Measurements from ENCODE around the gene G2E3.

G2E3 gene

DNA sequence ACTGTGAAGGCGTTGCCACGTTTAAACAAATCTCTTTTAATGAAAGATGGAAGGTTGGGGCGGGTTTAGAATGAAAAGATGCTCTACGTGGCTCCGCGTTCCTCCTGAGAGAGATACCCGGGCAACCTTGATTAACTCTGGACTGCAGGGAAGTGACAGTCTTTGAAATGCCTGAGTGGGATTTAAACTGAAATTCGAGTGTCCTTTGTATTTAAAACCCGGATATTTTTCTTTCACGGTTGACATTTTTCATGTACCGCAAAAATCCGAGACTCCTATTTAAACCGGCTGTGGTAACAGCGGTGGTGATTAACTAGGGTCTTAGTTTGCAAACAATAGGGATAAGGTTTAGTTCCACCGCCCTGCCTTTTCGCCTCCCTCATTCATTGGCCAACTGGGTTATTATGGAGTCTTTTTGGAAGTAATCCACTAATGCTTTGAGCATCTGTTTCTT, 707 bp downstream of the G2E3 start:
- H3K4me2 ChIP-seq (ENCODE audit: low read length) = peak overlapping the region; percentile 95
- peaks cover 13% of the 10 kb centered on the region for H3K36me3 ChIP-seq (replicated peaks; ENCODE audit: low read depth, low read length)
- H3K27ac ChIP-seq (ENCODE audit: low read length) = peak overlapping the region; percentile 67
- no peaks in the 10 kb centered on the region for H3K27me3 ChIP-seq (ENCODE audit: low read depth, low read length)
- H4K20me1 ChIP-seq (ENCODE audit: insufficient read depth, low read length) = peaks cover 43% of the 10 kb centered on the region
- peak overlapping the region; percentile 91 for H3K4me3 ChIP-seq (ENCODE audit: low read length)
- H3K4me1 ChIP-seq (ENCODE audit: low read length) = peaks cover 22% of the 10 kb centered on the region
- peaks cover 57% of the 10 kb centered on the region for H3K79me2 ChIP-seq (ENCODE audit: low read length)
- TF ChIP-seq, protein P1, sequence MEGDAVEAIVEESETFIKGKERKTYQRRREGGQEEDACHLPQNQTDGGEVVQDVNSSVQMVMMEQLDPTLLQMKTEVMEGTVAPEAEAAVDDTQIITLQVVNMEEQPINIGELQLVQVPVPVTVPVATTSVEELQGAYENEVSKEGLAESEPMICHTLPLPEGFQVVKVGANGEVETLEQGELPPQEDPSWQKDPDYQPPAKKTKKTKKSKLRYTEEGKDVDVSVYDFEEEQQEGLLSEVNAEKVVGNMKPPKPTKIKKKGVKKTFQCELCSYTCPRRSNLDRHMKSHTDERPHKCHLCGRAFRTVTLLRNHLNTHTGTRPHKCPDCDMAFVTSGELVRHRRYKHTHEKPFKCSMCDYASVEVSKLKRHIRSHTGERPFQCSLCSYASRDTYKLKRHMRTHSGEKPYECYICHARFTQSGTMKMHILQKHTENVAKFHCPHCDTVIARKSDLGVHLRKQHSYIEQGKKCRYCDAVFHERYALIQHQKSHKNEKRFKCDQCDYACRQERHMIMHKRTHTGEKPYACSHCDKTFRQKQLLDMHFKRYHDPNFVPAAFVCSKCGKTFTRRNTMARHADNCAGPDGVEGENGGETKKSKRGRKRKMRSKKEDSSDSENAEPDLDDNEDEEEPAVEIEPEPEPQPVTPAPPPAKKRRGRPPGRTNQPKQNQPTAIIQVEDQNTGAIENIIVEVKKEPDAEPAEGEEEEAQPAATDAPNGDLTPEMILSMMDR (IDR thresholded peaks at IDR 0.05; ENCODE audit: low read depth, low read length) = no peak
- no peak for TF ChIP-seq EZH2phosphoT487 (IDR thresholded peaks at IDR 0.05; ENCODE audit: low read depth)
- peak overlapping the region; percentile 78; the same call in 1 of the 2 replicates for H2AFZ ChIP-seq (ENCODE audit: low read depth, low read length)
- H3K9ac ChIP-seq (ENCODE audit: low read length) = peak overlapping the region; percentile 88
- no peaks in the 10 kb centered on the region for H3K9me3 ChIP-seq (ENCODE audit: insufficient read depth, low read length)

DNA sequence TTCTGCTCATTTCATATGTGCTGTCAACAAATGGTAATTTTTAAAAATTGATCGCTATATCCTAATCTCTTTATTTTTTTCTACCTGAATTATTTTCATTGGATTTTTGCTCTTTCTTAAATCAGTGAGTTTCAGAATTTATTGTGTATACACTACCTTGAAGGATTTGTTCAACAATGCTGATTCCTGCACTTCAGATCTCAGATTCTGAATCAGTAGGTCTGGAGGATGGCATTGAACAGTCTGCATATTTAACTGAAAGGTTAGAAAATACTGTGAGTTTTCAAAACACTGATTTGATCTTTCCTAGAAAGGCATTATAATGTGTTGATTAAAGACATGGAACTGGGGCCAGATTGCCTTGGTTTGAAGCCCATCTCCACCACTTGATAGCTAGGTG, 1.6 kb downstream of the G2E3 start:
- H2AFZ ChIP-seq (ENCODE audit: low read depth, low read length) = no peak overlapping the region
- no peaks in the 10 kb centered on the region for H3K9me3 ChIP-seq (ENCODE audit: insufficient read depth, low read length)
- peaks cover 15% of the 10 kb centered on the region for H3K36me3 ChIP-seq (replicated peaks; ENCODE audit: low read depth, low read length)
- H3K4me3 ChIP-seq (ENCODE audit: low read length) = peak overlapping the region; percentile 91
- H3K4me1 ChIP-seq (ENCODE audit: low read length) = peaks cover 22% of the 10 kb centered on the region
- TF ChIP-seq, protein P1 (IDR thresholded peaks at IDR 0.05; ENCODE audit: low read depth, low read length) = no peak
- TF ChIP-seq EZH2phosphoT487 (IDR thresholded peaks at IDR 0.05; ENCODE audit: low read depth) = no peak
- H3K79me2 ChIP-seq (ENCODE audit: low read length) = peaks cover 66% of the 10 kb centered on the region
- H3K27ac ChIP-seq (ENCODE audit: low read length) = no peak overlapping the region
- H3K4me2 ChIP-seq (ENCODE audit: low read length) = peak overlapping the region; percentile 95
- peak overlapping the region; percentile 88 for H3K9ac ChIP-seq (ENCODE audit: low read length)
- no peaks in the 10 kb centered on the region for H3K27me3 ChIP-seq (ENCODE audit: low read depth, low read length)
- peaks cover 50% of the 10 kb centered on the region for H4K20me1 ChIP-seq (ENCODE audit: insufficient read depth, low read length)

DNA sequence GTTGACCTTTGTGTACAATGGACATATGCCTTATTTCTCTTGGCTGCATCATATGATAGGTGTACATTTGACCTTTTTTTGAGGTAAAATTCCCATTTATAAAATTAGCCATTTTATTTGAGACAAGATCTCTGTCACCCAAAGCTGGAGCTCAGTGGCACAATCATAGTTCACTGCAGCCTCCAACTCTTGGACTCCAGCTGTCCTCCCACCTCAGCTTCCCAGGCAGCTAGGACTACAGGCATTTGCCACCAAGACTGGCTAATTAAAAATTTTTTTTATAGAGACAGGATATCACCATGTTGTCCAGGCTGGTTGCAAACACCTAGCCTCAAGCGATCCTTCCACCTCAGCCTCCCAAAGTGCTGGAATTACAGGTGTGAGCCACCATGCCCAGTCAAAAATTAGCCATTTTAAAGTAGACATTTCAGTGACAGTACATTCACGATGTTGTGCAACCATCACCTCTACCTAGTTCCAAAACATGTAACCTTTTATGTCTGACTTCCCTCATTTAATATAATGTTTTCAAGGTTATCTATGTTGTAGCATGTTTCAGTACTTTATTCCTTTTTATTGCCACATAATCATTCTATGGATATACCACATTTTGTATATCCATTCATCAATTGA, 5.4 kb downstream of the G2E3 start:
- no peaks in the 10 kb centered on the region for H3K27me3 ChIP-seq (ENCODE audit: low read depth, low read length)
- H3K4me1 ChIP-seq (ENCODE audit: low read length) = peaks cover 16% of the 10 kb centered on the region
- no peak overlapping the region for H3K27ac ChIP-seq (ENCODE audit: low read length)
- no peaks in the 10 kb centered on the region for H3K9me3 ChIP-seq (ENCODE audit: insufficient read depth, low read length)
- peaks cover 100% of the 10 kb centered on the region for H3K79me2 ChIP-seq (ENCODE audit: low read length)
- peaks cover 25% of the 10 kb centered on the region for H3K36me3 ChIP-seq (replicated peaks; ENCODE audit: low read depth, low read length)
- H3K4me3 ChIP-seq (ENCODE audit: low read length) = no peak overlapping the region
- no peak overlapping the region for H3K9ac ChIP-seq (ENCODE audit: low read length)
- H3K4me2 ChIP-seq (ENCODE audit: low read length) = no peak overlapping the region
- peaks cover 87% of the 10 kb centered on the region for H4K20me1 ChIP-seq (ENCODE audit: insufficient read depth, low read length)
- H2AFZ ChIP-seq (ENCODE audit: low read depth, low read length) = no peak overlapping the region
- TF ChIP-seq EZH2phosphoT487 (IDR thresholded peaks at IDR 0.05; ENCODE audit: low read depth) = no peak
- TF ChIP-seq, protein P1 (IDR thresholded peaks at IDR 0.05; ENCODE audit: low read depth, low read length) = no peak

DNA sequence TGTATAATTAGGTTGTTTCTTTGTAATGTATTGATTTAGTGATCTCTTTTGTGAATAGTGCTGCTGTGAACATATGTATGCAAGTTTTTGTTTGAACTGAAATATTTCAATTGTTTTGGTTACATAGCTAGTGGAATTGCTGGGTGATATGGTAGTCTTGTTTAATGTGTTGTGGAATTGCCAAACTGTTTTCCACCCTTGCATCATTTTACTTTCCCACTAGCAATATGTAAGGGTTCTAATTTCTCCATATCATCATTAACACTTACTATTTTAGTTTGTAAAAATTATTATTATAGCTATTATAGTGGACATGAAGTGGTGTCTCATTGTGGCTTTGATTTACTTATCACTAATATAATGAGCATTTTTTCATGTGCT, 5.9 kb downstream of the G2E3 start:
- TF ChIP-seq, protein P1 (IDR thresholded peaks at IDR 0.05; ENCODE audit: low read depth, low read length) = no peak
- no peak for TF ChIP-seq EZH2phosphoT487 (IDR thresholded peaks at IDR 0.05; ENCODE audit: low read depth)
- Histone ChIP-seq H3K4me1 (ENCODE audit: low read length) (peaks cover 16% of the 10 kb centered on the region), H3K4me2 (ENCODE audit: low read length) (no peak overlapping the region), H3K27ac (ENCODE audit: low read length) (no peak overlapping the region), H3K79me2 (ENCODE audit: low read length) (peaks cover 100% of the 10 kb centered on the region), H3K4me3 (ENCODE audit: low read length) (no peak overlapping the region), H4K20me1 (ENCODE audit: insufficient read depth, low read length) (peaks cover 89% of the 10 kb centered on the region), H3K9ac (ENCODE audit: low read length) (no peak overlapping the region), H2AFZ (ENCODE audit: low read depth, low read length) (no peak overlapping the region), H3K36me3 (replicated peaks; ENCODE audit: low read depth, low read length) (peaks cover 26% of the 10 kb centered on the region), H3K27me3 (ENCODE audit: low read depth, low read length) (no peaks in the 10 kb centered on the region), H3K9me3 (ENCODE audit: insufficient read depth, low read length) (no peaks in the 10 kb centered on the region)
